DOHH2 (cell line): ENCODE results near the gene PDXDC1.
"Not testable (repeated sequence)": the region's sequence is repeated elsewhere in the genome, so short reads cannot be mapped to it uniquely, and the experiment has no call there.

Experiments used
- H3F3A ChIP-seq: fragments of 200-600 bp; sonication (generic), shearing (Covaris generic); 2 replicates; pipeline ENCODE4 v1.6.0; 2016; ENCODE audit warnings: antibody characterized with exemption, mild to moderate bottlenecking; ENCODE audit not compliant: control insufficient read depth, insufficient read depth
- H3K27ac ChIP-seq: fragments of 200-600 bp; sonication (generic); 2 replicates; pipeline ENCODE4 v1.5.1; 2014; ENCODE audit warnings: low read depth, mild to moderate bottlenecking, low read length, moderate library complexity
- H3K27me3 ChIP-seq: fragments of 200-600 bp; sonication (generic); 2 replicates; pipeline ENCODE4 v1.6.1; 2014; ENCODE audit warnings: mild to moderate bottlenecking, low read length, mixed read lengths; ENCODE audit not compliant: control insufficient read depth
- H3K36me3 ChIP-seq: fragments of 200-600 bp; sonication (generic); 2 replicates; pipeline ENCODE4 v1.6.1; 2014; ENCODE audit warnings: mild to moderate bottlenecking, low read length, moderate library complexity, mixed read lengths; ENCODE audit not compliant: control insufficient read depth
- H3K4me1 ChIP-seq: fragments of 200-600 bp; sonication (generic); 2 replicates; pipeline ENCODE4 v1.6.1; 2014; ENCODE audit warnings: mild to moderate bottlenecking, low read length, mixed read lengths; ENCODE audit not compliant: control insufficient read depth
- H3K4me2 ChIP-seq: fragments of 200-600 bp; sonication (generic); 2 replicates; pipeline ENCODE4 v1.6.0; 2014; ENCODE audit warnings: mild to moderate bottlenecking, low read length, moderate library complexity
- H3K4me3 ChIP-seq: fragments of 200-600 bp; sonication (generic); 2 replicates; pipeline ENCODE4 v1.5.1; 2014; ENCODE audit warnings: mild to moderate bottlenecking, low read length, mixed read lengths
- H3K79me2 ChIP-seq: fragments of 200-600 bp; sonication (generic); 2 replicates; pipeline ENCODE4 v1.6.1; 2014; ENCODE audit warnings: mild to moderate bottlenecking, low read length, mixed read lengths; ENCODE audit not compliant: control insufficient read depth
- H3K9me2 ChIP-seq: fragments of 200-600 bp; sonication (generic); replicated peaks from 2 replicates; pipeline ENCODE4 v1.6.1; 2014; ENCODE audit warnings: mild to moderate bottlenecking, low read length, mixed read lengths; ENCODE audit not compliant: control insufficient read depth
- H3K9me3 ChIP-seq: fragments of 200-600 bp; sonication (generic); 2 replicates; pipeline ENCODE4 v1.6.1; 2014; ENCODE audit warnings: antibody characterized with exemption, low read length, mixed read lengths; ENCODE audit not compliant: control insufficient read depth, insufficient read depth
- H4K20me1 ChIP-seq: fragments of 200-600 bp; sonication (generic); 2 replicates; pipeline ENCODE4 v1.6.0; 2014; ENCODE audit warnings: low read depth, mild to moderate bottlenecking, antibody characterized with exemption, low read length, moderate library complexity; ENCODE audit not compliant: control insufficient read depth, insufficient read depth

PDXDC1 gene

DNA sequence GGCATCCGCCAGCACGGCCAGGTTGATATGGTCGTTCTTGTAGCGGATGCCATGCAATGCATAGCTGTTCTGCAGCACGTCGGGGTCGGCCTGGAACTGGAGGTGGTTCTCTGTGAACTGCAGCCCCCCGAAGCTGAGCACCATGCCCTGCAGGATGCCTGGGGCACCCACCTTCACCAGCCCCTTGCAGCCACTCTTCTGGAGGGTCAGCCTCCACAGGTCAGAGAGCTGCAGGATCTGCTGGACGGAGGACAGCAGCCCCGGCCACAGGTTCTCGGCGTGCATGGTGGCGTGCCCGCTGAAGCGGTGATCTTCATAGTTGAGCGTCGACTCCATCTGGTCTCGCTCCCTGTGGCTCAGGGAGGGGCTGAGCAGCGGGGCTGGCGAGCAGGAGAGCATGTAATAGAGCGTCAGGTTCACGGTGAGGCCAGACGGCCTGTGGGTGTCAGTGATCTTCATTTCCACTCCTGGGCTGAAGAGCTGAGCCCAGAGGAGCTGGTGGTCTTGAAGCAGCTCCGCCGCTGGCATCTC lies 13.9 kb downstream of the PDXDC1 start:
- not testable (repeated sequence) for H3K4me1 ChIP-seq, H3K4me2 ChIP-seq, H3K9me3 ChIP-seq, H3K36me3 ChIP-seq, H4K20me1 ChIP-seq, H3F3A ChIP-seq, H3K9me2 ChIP-seq, H3K27me3 ChIP-seq, H3K4me3 ChIP-seq, H3K27ac ChIP-seq
- peaks cover 76% of the 10 kb centered on the region for H3K79me2 ChIP-seq

DNA sequence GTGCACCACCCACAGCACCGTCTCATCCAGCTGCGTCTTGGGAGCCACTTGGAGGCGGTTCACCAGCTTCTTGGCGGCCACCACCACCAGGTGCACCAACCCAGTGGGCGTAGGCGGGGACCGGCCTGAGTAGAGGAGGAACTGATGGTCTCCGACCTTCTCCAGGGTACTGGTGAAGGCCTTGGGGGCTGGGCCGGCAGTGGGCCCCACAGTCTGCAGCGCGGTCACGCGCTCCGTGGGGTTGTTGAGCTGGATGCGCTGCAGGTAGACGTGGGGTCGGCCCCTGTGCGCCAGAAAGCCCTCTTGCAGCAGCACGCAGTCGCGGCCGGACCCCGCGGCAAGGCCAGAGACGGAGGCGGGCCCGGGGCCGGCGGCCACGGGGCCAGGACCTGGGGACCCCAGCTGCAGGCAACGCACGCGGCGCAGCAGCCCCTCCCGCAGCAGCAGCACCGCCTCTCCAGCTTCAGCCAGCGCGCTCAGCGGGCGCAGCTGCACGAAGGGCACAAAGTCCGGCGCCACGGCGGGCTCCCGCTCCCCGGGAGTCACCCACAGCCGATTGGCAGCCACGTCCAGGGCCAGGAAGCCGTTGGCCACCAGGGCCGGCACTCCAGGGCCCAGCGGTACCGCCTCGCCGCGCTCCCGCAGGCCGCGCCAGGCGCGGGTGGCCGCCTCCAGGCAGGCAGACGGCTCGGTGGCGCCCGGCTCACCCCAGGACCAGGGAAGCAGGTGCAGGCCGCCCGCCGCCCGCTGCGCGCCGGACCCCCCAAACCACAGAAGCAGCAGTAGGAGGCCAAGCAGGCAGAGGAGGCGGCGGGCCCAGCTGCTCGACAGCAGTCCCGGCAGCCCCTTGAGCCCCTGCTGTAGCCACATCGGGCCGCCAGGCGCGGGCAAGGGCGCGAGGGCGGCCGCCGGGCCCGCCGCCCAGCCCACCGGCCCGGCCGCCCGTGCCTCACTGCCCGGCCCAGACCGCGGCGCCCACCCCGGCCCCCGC lies 14.8 kb downstream of the PDXDC1 start:
- not testable (repeated sequence) for H3K27me3 ChIP-seq, H3K4me2 ChIP-seq, H3K4me3 ChIP-seq, H3K9me2 ChIP-seq, H3K36me3 ChIP-seq, H4K20me1 ChIP-seq, H3F3A ChIP-seq, H3K9me3 ChIP-seq, H3K27ac ChIP-seq, H3K4me1 ChIP-seq
- H3K79me2 ChIP-seq: peaks cover 77% of the 10 kb centered on the region

- Histone ChIP-seq H3K79me2 (peaks cover 54% of the 10 kb centered on the region), H3K36me3 (peaks cover 13% of the 10 kb centered on the region)
These were observed 18.7 kb downstream of the PDXDC1 start for GRCh38 chr16:14993277-14994151.

GRCh38 chr16:14996702-14997101 lies 21.9 kb downstream of the PDXDC1 start:
- not testable (repeated sequence) for H3K9me2 ChIP-seq, H3K27ac ChIP-seq, H4K20me1 ChIP-seq, H3K9me3 ChIP-seq, H3K4me1 ChIP-seq, H3K4me3 ChIP-seq, H3K36me3 ChIP-seq, H3K4me2 ChIP-seq, H3F3A ChIP-seq, H3K27me3 ChIP-seq
- H3K79me2 ChIP-seq: peaks cover 37% of the 10 kb centered on the region

More at GRCh38 chr16:14993277-14994151, 18.7 kb downstream of the PDXDC1 start:
- not testable (repeated sequence) for H3K27ac ChIP-seq, H3K9me3 ChIP-seq, H3K4me2 ChIP-seq, H3F3A ChIP-seq, H3K4me3 ChIP-seq, H3K9me2 ChIP-seq, H3K4me1 ChIP-seq, H3K27me3 ChIP-seq, H4K20me1 ChIP-seq

DNA sequence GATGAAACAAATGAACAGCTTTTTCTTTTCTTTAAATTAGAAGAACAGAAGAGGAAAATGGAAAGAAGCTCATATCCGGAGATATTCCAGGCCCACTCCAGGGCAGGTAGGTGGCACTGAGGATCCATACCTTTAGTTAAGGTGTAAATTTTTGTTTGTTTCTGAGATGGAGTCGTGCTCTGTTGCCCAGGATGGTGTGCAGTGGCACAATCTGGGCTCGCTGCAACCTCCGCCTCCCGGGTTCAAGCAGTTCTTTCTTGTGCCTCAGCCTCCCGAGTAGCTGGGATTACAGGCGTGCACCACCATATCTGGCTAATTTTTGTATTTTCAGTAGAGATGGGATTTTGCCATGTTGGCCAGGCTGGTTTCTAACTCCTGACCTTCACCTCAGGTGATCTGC lies 23.5 kb downstream of the PDXDC1 start:
- H4K20me1 ChIP-seq, H3K27ac ChIP-seq, H3K9me3 ChIP-seq, H3K36me3 ChIP-seq, H3K9me2 ChIP-seq, H3K27me3 ChIP-seq, H3K4me3 ChIP-seq, H3K4me1 ChIP-seq, H3K4me2 ChIP-seq, H3F3A ChIP-seq: not testable (repeated sequence)
- H3K79me2 ChIP-seq: peaks cover 22% of the 10 kb centered on the region

GRCh38 chr16:14999845-15000244 lies 25.0 kb downstream of the PDXDC1 start:
- Histone ChIP-seq H3K79me2 (peaks cover 16% of the 10 kb centered on the region), H3K36me3 (peaks cover 15% of the 10 kb centered on the region)
- H3K9me2 ChIP-seq, H3K4me3 ChIP-seq, H4K20me1 ChIP-seq, H3F3A ChIP-seq, H3K27me3 ChIP-seq, H3K9me3 ChIP-seq, H3K27ac ChIP-seq, H3K4me2 ChIP-seq, H3K4me1 ChIP-seq: not testable (repeated sequence)

- not testable (repeated sequence) for H3K79me2 ChIP-seq, H3K9me2 ChIP-seq, H3K4me2 ChIP-seq, H3K27ac ChIP-seq, H3K9me3 ChIP-seq, H3K4me1 ChIP-seq, H3K27me3 ChIP-seq, H4K20me1 ChIP-seq, H3K4me3 ChIP-seq, H3F3A ChIP-seq
- peaks cover 22% of the 10 kb centered on the region for H3K36me3 ChIP-seq
These were observed 27.6 kb downstream of the PDXDC1 start for GRCh38 chr16:15002448-15002847.
